GM12878 (cell line): ENCODE measurements around the gene ZDHHC14. TPM values are rescaled to one million over a fixed set of nuclear protein-coding genes. Genes with fewer than 3 reads are reported as not detected.

Source experiments
- ATAC-seq: fragments of 200-7000 bp; cut with Tn5 transposase; 3 replicates; pipeline ENCODE4 v1.9.1; 2020; ENCODE audit warnings: mild to moderate bottlenecking, moderate library complexity
- BruUV-seq: library from RNA; stranded (reverse); fragments of 400-500 nt; replicated peaks from 2 replicates; lab custom pipeline; 2021; lab: Mats Ljungman, UMichigan
- CTCF ChIA-PET: fragments of 300-600 bp; sonication (Branson Sonifier 250); formaldehyde crosslinking; extraction: SDS; loops from one replicate; lab custom pipeline; 2021; ENCODE audit warnings: inconsistent platforms; lab: Yijun Ruan, JAX
- POLR2A ChIA-PET: fragments of 350-600 bp; formaldehyde crosslinking; extraction: SDS; loops from one replicate; lab custom pipeline; 2021; ENCODE audit warnings: inconsistent platforms; lab: Charles Lee
- RAD21 ChIA-PET: fragments of 300-600 bp; sonication (Branson Sonifier 250); formaldehyde crosslinking; loops from one replicate; lab custom pipeline; 2023; ENCODE audit warnings: antibody characterized with exemption; ENCODE audit not compliant: unreplicated experiment; lab: Charles Lee
- SMC1A ChIA-PET: fragments of 300-600 bp; sonication (Branson Sonifier 250); formaldehyde crosslinking; loops from one replicate; lab custom pipeline; 2023; ENCODE audit not compliant: unreplicated experiment, uncharacterized antibody; lab: Charles Lee
- DNase-seq: peaks from one replicate; pipeline ENCODE4 v3.0.0-alpha.2; 2011; ENCODE audit warnings: low read depth, low spot score
- FAIRE-seq: peaks from 3 replicates; lab custom pipeline; 2011; peaks lifted over from hg19 to GRCh38; lab: Jason Lieb, UNC
- H2AFZ ChIP-seq: 2 replicates; pipeline ENCODE4 v1.6.0; 2011; ENCODE audit warnings: low read depth, low read length, control low read depth; ENCODE audit not compliant: control insufficient read depth
- H3K27ac ChIP-seq: 2 replicates; pipeline ENCODE4 v1.5.1; 2011; ENCODE audit warnings: control low read depth; ENCODE audit not compliant: control insufficient read depth, insufficient read depth
- H3K27me3 ChIP-seq, 2 experiments: replicated peaks in 1 of 2; 2 replicates each; pipeline versions ENCODE4 v1.6.0 to v1.6.1; 2011; ENCODE audit warnings: low read length in 1 of 2; ENCODE audit not compliant: control insufficient read depth in 2 of 2, insufficient read depth in 2 of 2
- H3K36me3 ChIP-seq, 2 experiments: 2 replicates each; pipeline ENCODE4 v1.5.1; 2011; ENCODE audit warnings: low read length in 1 of 2; ENCODE audit not compliant: control insufficient read depth in 2 of 2, insufficient read depth in 2 of 2
- H3K4me1 ChIP-seq: 2 replicates; pipeline ENCODE4 v1.6.1; 2011; ENCODE audit warnings: mild to moderate bottlenecking, low read length, moderate library complexity, mixed read lengths; ENCODE audit not compliant: control insufficient read depth, insufficient read depth
- H3K4me2 ChIP-seq: 2 replicates; pipeline ENCODE4 v1.6.0; 2011; ENCODE audit warnings: control low read depth; ENCODE audit not compliant: control insufficient read depth, insufficient read depth
- H3K4me3 ChIP-seq: fragments of 200-600 bp; sonication (generic); 2 replicates; pipeline ENCODE4 v1.5.1; 2016
- H3K79me2 ChIP-seq: 2 replicates; pipeline ENCODE4 v1.6.0; 2011; ENCODE audit warnings: low read length; ENCODE audit not compliant: control insufficient read depth, insufficient read depth
- H3K9ac ChIP-seq: 2 replicates; pipeline ENCODE4 v1.8.0; 2011; ENCODE audit warnings: low read length, control low read depth, mixed read lengths; ENCODE audit not compliant: control insufficient read depth, insufficient read depth
- H3K9me3 ChIP-seq: replicated peaks from 3 replicates; pipeline ENCODE4 v1.5.1; 2011; ENCODE audit warnings: mild to moderate bottlenecking, low read length; ENCODE audit not compliant: control insufficient read depth, insufficient read depth
- H4K20me1 ChIP-seq: 2 replicates; pipeline ENCODE4 v1.6.0; 2011; ENCODE audit not compliant: control insufficient read depth, insufficient read depth
- BRCA1 ChIP-seq: IDR thresholded peaks from 2 replicates; pipeline ENCODE4 v1.6.1; 2011; ENCODE audit warnings: low read depth, low read length, improper control_type of control experiment
- HDAC2 ChIP-seq: fragments of 200-600 bp; sonication (generic); IDR thresholded peaks from 2 replicates; pipeline ENCODE4 v1.6.1; 2017
- JUNB ChIP-seq: IDR thresholded peaks from 2 replicates; pipeline ENCODE4 v1.6.1; 2016; ENCODE audit warnings: antibody characterized with exemption, mild to moderate bottlenecking
- KDM1A ChIP-seq: fragments of 200-600 bp; sonication (generic); IDR thresholded peaks from 2 replicates; pipeline ENCODE4 v1.6.1; 2016; ENCODE audit warnings: borderline replicate concordance
- KLF5 ChIP-seq: fragments of 450-650 bp; IDR thresholded peaks from 2 replicates; pipeline ENCODE4 v1.6.1; 2014; ENCODE audit warnings: mild to moderate bottlenecking; ENCODE audit not compliant: partially characterized antibody
- MXI1 ChIP-seq: fragments of 150-350 bp; IDR thresholded peaks from 2 replicates; pipeline ENCODE4 v1.6.1; 2011; ENCODE audit warnings: low read depth, mild to moderate bottlenecking, inconsistent platforms, low read length, improper control_type of control experiment
- MYC ChIP-seq: IDR thresholded peaks from 2 replicates; pipeline ENCODE4 v1.6.1; 2011; ENCODE audit warnings: mild to moderate bottlenecking, low read length, moderate library complexity, inconsistent platforms; ENCODE audit not compliant: insufficient read depth, insufficient replicate concordance, insufficient read length, severe bottlenecking
- TCF12 ChIP-seq: IDR thresholded peaks from 2 replicates; pipeline ENCODE4 v1.6.1; 2011; ENCODE audit warnings: low read depth, mild to moderate bottlenecking, low read length
- ZBTB33 ChIP-seq: fragments of 450-650 bp; IDR thresholded peaks from 2 replicates; pipeline ENCODE4 v1.6.1; 2017; ENCODE audit warnings: mild to moderate bottlenecking
- ZBTB40 ChIP-seq: fragments of 450-650 bp; IDR thresholded peaks from 2 replicates; pipeline ENCODE4 v1.6.1; 2016; ENCODE audit warnings: mild to moderate bottlenecking, moderate library complexity, borderline replicate concordance
- WGBS: methylation state at CpG from one replicate; pipeline ENCODE4 v1.1.6; 2016; ENCODE audit warnings: low lambda C conversion rate; ENCODE audit not compliant: insufficient replicate concordance, insufficient coverage; ENCODE audit errors: missing lambda C conversion rate; 5-methylcytosine and 5-hydroxymethylcytosine counted together
- in situ Hi-C: fragments of 300-500 bp; cut with MboI; formaldehyde crosslinking; loops from 9 replicates; pipeline ENCODE4 v1.14.3; 2018; ENCODE audit warnings: mixed read lengths
- intact Hi-C: fragments of 100-400 bp; cut with micrococcal nuclease; formaldehyde crosslinking; loops from one replicate; pipeline ENCODE4 v1.14.2; 2022; ENCODE audit not compliant: unreplicated experiment
- polyA plus RNA-seq, 11 experiments: library from polyadenylated mRNA; depleted of rRNA in 4 of 11; unstranded in 6 of 11; stranded (reverse) in 5 of 11; fragments of >200 nt; fragmentation: Nextera tagmentation in 4 of 11; fragmentation: Illumina TruSeq in 1 of 11; extraction: Ambion mirVana in 4 of 11; extraction: Trizol in 1 of 11; gene quantifications; 1 replicate in 1 of 11; 2 replicates in 10 of 11; pipeline versions ENCODE4 v1.2.1 to v1.2.3, GENCODE V29; 2011 to 2016; ENCODE audit warnings: inconsistent platforms in 2 of 11, missing spikeins in 2 of 11, low read depth in 1 of 11
- total RNA-seq, 4 experiments: library from RNA; depleted of rRNA in 3 of 4; stranded (reverse); fragments of >200 nt in 3 of 4; fragmentation: Illumina TruSeq in 1 of 4; extraction: Trizol in 1 of 4; gene quantifications; 2 replicates each; pipeline versions ENCODE4 v1.2.1 to v1.2.3, GENCODE V29; 2013 to 2021
- TF ChIP-seq, protein P1 (sequence below): fragments of 450-650 bp; formaldehyde crosslinking; IDR thresholded peaks from 2 replicates; pipeline ENCODE4 v1.4.0; 2020; ENCODE audit warnings: mild to moderate bottlenecking, moderate library complexity
- TF ChIP-seq, protein P2 (sequence below): fragments of 450-650 bp; IDR thresholded peaks from 2 replicates; pipeline ENCODE4 v1.6.1; 2017; ENCODE audit warnings: antibody characterized with exemption, mild to moderate bottlenecking, moderate library complexity

The ZDHHC14 gene
- total and polyA plus RNA-seq, 10 of the 15 experiments (the other 5 are each of a cell fraction or from before 2014, with no cell fraction given) = 0.15 to 16.0 (median 0.76) TPM; not detected in 1

- no peak for DNase-seq
- no peak overlapping the region for H3K9ac ChIP-seq
- intact Hi-C loops = no loop called here
- BruUV-seq = no TSS peak
- H4K20me1 ChIP-seq = no peaks in the 10 kb centered on the region
- no peak overlapping the region for H3K27ac ChIP-seq
- 44% methylated on average over 8 of the region's 8 CpGs for WGBS
- no peak overlapping the region for H3K4me3 ChIP-seq
- in situ Hi-C loops = no loop called here
- H3K27me3 ChIP-seq = peaks cover 0 to 1% of the 10 kb centered on the region in 2 experiments; a peak in 1 of 4 replicates
- H2AFZ ChIP-seq = no peak overlapping the region
- ChIA-PET POLR2A (interaction anchor here (0.7 kb wide), 1 partner anchor 786 kb away, joined by 4 read pairs; no protein-coding TSS in a partner anchor), RAD21 (no interaction called here), SMC1A (no interaction called here), CTCF (no interaction called here)
- H3K4me1 ChIP-seq = no peaks in the 10 kb centered on the region
- H3K9me3 ChIP-seq = no peaks in the 10 kb centered on the region; the same call in 2 of the 3 replicates
- H3K36me3 ChIP-seq = no peaks in the 10 kb centered on the region
- ATAC-seq = no peak
- H3K79me2 ChIP-seq = no peaks in the 10 kb centered on the region
- FAIRE-seq = no peak
- H3K4me2 ChIP-seq = no peak overlapping the region
- TF ChIP-seq BRCA1 (no peak), JUNB (no peak), KDM1A (no peak), KLF5 (no peak), ZBTB40 (no peak), HDAC2 (no peak), MYC (no peak), ZBTB33 (no peak), MXI1 (no peak), TCF12 (no peak)
- TF ChIP-seq, protein P1, sequence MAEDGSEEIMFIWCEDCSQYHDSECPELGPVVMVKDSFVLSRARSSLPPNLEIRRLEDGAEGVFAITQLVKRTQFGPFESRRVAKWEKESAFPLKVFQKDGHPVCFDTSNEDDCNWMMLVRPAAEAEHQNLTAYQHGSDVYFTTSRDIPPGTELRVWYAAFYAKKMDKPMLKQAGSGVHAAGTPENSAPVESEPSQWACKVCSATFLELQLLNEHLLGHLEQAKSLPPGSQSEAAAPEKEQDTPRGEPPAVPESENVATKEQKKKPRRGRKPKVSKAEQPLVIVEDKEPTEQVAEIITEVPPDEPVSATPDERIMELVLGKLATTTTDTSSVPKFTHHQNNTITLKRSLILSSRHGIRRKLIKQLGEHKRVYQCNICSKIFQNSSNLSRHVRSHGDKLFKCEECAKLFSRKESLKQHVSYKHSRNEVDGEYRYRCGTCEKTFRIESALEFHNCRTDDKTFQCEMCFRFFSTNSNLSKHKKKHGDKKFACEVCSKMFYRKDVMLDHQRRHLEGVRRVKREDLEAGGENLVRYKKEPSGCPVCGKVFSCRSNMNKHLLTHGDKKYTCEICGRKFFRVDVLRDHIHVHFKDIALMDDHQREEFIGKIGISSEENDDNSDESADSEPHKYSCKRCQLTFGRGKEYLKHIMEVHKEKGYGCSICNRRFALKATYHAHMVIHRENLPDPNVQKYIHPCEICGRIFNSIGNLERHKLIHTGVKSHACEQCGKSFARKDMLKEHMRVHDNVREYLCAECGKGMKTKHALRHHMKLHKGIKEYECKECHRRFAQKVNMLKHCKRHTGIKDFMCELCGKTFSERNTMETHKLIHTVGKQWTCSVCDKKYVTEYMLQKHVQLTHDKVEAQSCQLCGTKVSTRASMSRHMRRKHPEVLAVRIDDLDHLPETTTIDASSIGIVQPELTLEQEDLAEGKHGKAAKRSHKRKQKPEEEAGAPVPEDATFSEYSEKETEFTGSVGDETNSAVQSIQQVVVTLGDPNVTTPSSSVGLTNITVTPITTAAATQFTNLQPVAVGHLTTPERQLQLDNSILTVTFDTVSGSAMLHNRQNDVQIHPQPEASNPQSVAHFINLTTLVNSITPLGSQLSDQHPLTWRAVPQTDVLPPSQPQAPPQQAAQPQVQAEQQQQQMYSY (CRISPR knock-in tag) = no peak
- TF ChIP-seq, protein P2, sequence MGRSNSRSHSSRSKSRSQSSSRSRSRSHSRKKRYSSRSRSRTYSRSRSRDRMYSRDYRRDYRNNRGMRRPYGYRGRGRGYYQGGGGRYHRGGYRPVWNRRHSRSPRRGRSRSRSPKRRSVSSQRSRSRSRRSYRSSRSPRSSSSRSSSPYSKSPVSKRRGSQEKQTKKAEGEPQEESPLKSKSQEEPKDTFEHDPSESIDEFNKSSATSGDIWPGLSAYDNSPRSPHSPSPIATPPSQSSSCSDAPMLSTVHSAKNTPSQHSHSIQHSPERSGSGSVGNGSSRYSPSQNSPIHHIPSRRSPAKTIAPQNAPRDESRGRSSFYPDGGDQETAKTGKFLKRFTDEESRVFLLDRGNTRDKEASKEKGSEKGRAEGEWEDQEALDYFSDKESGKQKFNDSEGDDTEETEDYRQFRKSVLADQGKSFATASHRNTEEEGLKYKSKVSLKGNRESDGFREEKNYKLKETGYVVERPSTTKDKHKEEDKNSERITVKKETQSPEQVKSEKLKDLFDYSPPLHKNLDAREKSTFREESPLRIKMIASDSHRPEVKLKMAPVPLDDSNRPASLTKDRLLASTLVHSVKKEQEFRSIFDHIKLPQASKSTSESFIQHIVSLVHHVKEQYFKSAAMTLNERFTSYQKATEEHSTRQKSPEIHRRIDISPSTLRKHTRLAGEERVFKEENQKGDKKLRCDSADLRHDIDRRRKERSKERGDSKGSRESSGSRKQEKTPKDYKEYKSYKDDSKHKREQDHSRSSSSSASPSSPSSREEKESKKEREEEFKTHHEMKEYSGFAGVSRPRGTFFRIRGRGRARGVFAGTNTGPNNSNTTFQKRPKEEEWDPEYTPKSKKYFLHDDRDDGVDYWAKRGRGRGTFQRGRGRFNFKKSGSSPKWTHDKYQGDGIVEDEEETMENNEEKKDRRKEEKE = no peak
These were observed 340.8 kb downstream of the ZDHHC14 start for GRCh38 chr6:157721830-157722229.
